ENCODE measurements around the gene EXOC3L4.
A peak's percentile ranks its signal among the peaks of the same experiment; 100 is the strongest.

Gene EXOC3L4

DNA sequence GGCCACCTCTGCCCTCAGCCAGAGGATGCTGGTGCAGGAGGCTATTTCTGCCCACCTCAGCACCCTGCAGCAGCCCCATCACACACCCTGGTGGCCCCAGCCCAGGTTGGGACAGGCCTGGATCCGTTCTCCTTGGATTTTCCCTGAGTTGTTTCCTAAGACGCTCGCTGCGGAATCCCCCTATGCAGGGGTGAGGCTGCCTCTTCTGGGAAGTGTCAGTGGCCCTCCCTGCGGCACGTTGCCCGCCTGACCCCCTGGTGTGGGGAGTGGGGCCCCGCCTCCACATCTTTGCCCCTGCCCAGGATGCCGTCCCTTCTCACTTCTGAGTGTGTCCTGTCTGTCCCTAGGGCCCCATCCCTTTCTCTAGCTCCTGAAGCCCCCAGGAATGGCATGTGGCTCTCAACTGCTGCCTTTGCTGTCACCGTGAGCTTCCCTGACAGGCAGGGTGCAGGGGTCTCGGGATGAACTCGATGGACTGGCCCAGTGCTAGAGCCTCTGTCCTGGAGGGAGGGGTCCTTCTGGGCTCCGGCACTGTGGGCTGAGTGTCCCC is 594 bp upstream of the EXOC3L4 start:
- DNase-seq: no peak

DNA sequence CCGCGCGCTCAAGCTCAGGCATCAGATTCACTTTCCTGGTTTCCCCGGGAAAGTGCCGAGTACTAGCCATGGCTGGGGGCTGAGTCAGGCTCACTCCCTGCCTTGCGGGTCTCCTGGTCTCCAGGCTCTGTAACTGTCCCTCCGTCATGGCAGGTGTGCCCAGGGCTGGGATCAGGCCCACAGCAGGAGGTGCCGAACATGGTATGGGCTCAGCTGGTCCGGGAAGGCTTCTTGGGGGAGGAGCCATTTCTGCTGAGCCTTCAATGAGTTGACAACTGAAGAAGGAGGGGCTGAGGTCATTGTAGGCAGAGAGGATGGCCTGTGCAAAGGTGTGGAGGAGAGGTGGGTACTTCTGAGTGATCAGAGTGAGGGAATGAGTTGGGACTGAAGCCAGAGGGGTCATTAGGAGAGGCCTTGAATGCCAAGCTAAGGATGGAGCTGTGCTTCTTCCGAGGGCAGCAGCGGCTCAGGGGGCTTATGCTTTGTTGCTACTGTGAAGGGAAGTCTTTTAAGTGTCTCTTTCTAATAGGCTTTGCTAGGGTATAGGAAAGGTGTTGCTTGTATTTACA is 769 bp downstream of the EXOC3L4 start:
- no peak for DNase-seq

- no peak for DNase-seq
Observed at GRCh38 chr14:103096387-103096786, 1.9 kb downstream of the EXOC3L4 start.

- no peak for DNase-seq
Observed at GRCh38 chr14:103097244-103097993, 2.9 kb downstream of the EXOC3L4 start.

GRCh38 chr14:103097994-103098957 is 3.8 kb downstream of the EXOC3L4 start:
- DNase-seq: no peak

DNA sequence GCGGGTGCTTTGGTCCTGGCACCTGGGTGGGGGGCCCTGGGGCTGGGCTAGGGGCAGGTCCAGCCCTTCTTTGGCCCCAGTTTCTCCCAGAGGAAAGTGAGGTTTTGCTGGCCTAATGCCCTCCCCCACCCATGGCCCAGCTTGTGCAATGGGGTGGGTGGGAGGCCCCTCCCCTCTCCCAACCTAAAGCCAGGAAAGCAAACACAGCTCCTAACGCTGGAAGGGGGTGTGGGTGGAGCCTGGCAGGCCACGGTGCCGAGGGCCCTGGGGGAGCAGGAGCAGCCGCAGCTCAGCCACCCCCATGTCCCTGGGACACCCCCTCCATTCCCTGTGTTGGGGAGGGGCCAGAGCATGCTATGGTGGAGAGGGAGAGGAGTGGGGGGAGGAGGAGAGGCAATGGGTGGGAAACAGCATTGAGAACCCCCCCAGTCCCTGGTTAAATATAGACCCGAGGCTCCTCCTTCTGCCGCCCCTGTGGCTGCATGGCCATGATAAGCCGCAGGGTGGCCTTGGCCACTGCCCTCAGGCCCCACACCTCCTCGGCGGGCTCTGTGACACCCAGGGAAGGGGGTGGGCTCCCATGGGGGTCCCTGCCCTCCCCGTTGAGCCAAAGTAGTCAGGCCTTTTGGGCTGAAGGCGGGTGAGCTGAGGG is 4.7 kb downstream of the EXOC3L4 start:
- DNase-seq: no peak

GRCh38 chr14:103099733-103100280 is 5.3 kb downstream of the EXOC3L4 start:
- no peak for DNase-seq

DNA sequence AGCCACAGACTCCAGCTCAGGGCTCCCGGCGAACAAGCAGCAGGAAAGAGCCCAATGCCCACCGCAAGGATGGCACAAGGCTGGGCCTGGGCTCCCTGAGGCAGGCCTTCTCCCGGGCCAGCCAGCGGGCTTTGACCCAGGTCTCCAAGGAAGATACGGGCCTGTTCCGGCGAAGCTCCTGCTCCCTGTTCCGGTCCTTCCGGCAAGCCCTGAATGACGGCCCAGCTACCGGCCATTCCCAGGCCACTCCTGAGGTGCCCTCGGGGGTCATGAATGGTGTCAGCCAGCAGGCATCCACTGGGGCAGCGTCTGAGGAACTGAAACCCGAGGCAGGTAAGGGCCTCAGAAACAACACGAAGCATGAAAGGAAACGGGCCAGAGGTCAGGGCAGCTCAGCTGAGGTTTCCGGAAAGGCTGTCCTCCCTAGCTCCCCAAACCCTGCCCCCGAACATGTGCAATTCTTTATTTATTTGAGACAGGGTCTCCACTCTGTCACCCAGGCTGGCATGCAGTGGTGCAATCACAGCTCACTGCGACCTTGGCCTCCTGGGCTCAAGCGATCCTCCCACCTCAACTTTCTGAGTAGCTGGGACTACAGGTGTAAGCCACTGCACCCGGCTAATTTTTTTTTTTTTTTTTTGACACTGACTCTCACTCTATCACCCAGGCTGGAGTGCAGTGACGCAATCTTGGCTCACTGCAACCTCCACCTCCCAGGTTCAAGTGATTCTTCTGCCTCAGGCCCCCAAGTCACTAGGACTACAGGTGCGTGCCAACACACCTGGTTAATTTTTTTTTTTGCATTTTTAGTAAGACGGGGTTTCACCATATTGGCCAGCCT is 6.0 kb downstream of the EXOC3L4 start:
- DNase-seq: no peak

- DNase-seq: no peak
Observed at GRCh38 chr14:103101257-103101962, 6.9 kb downstream of the EXOC3L4 start.

GRCh38 chr14:103101963-103102688 is 7.6 kb downstream of the EXOC3L4 start:
- DNase-seq: no peak

GRCh38 chr14:103102689-103103260 is 8.2 kb downstream of the EXOC3L4 start:
- DNase-seq: no peak

DNA sequence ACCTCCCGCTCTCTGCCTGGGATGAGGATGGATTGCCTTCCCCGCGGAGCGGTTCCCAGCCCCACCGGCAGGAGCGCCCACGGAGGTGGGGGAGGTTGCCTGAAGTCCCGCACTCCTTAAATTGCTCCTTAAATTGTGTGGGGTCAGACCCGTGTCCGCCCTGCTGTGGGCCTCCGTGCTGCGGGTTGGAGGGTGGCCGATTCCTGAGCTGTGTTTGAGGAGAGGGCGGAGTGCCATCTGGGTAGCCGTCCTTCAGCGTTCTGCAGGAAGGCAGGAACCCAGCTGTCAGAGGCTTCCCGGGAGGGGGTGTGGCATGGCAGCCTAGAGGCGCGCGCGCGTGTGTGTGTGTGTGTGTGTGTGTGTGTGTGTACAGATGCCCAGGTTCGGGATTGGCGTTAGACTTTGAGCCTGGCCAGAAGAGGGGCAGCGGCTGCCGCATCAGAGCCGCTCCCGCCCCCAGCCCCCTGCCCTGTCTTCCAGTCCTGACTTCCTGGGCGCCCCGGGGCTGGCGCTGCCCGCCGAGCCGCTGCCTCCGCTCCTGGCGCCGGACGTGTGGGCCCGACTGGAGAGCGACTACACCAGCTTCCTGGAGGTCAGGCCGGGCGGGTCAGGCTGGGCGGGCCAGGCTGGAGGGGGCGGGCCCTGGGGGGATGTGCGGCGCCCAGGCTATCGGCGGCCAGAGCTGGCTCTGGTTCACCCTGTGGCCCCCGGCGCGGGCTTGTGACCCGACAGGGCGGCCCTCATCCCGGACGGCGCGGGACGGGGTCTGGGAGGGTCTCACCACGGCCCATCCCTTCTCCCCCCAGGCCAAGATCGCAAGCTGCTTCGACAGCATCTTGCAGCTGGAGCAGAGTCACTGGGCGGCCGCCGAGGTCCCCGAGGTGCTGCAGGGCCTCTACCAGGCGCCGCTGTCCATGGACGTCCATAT is 9.2 kb downstream of the EXOC3L4 start:
- DNase-seq: no peak

- DNase-seq: no peak
Observed at GRCh38 chr14:103104389-103104653, 9.8 kb downstream of the EXOC3L4 start.

GRCh38 chr14:103104654-103105452 is 10.3 kb downstream of the EXOC3L4 start:
- DNase-seq: peak; percentile 62

- no peak for DNase-seq
Observed at GRCh38 chr14:103105580-103106150, 11.1 kb downstream of the EXOC3L4 start.

- DNase-seq: no peak
Observed at GRCh38 chr14:103107455-103107854, 12.9 kb downstream of the EXOC3L4 start.

DNA sequence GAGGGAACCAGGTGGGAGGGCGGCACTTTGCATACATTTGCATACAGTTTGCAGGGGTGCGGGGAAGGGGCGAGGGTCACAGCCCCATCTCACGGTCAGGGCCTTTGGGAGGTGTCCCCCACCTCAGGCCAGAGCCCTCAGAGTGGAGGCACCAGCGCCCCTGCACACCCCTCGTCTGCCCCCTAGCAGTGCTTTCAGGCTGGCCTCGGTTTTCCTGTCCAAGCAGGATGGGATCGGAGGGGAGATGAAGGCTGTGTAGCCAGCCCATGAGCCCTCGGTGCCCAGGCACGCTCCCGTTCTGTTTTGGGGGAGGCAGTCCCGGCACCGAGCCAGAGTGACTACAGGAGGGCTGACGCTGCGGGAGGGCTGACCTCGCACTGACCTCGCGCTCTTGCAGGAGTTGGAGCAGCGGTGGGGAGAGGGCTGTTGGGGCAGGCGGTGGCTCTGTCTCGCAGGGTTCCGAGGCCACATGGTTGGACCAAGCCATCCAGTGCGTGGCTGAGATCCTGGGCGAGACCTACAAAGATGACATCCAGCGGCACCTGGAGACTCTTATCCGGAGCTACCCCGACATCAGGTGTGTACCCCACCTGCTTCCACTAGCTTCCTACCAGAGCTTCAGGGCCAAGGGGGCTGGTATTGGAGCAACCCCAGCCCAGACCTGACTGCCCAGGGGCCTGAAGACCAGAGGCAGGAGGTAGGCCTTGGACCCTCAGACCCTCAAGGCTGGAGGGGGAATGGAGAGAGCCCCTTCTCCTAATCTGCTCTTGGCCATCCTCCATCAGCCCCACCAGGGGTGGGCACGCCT is 13.6 kb downstream of the EXOC3L4 start:
- DNase-seq: no peak

Data from CD4-positive, alpha-beta T cell treated with Interferon gamma for 1 hour (primary cell).